ENCODE results near the gene HSPA12B.
"Not testable (repeated sequence)": the region's sequence is repeated elsewhere in the genome, so short reads cannot be mapped to it uniquely, and the experiment has no call there.

HSPA12B gene

DNA sequence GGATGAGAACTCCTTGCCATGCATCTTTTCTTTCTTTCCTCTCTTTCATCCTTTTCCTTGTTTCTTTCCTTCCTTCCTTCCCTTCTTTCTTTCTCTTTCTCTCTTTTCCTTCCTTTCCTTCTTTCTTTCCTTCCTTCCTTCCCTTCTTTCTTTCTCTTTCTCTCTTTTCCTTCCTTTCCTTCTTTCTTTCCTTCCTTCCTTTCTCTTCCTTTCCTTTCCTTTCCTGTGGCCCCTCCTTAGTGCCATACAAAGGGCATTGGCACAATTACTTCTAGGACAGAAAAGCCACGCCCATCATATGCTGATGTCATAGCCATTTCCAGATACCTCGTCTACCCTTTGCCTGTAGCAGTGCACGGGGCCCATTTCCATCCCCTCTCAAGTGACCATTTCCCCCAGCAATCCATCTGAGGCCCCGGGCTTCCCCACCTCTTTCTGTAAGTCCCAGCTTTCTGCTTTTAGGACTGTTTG lies 56.2 kb downstream of the HSPA12B start:
- no peak for DNase-seq

DNA sequence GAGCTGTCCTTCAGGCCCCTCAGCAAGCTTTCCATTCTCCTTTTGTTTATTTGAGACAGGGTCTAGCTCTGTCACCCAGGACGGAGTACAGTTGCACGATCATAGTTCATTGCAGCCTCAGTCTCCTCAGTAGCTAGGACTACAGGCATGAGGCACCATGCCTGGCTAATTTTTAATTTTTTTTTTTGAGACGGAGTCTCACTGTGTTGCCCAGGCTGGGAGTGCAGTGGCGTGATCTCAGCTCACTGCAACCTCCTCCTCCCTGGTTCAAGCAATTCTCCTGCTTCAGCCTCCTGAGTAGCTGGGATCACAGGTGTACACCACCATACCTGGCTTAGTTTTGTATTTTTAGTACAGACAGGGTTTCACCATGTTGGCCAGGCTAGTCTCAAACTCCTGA lies 56.7 kb downstream of the HSPA12B start:
- not testable (repeated sequence) for DNase-seq

DNA sequence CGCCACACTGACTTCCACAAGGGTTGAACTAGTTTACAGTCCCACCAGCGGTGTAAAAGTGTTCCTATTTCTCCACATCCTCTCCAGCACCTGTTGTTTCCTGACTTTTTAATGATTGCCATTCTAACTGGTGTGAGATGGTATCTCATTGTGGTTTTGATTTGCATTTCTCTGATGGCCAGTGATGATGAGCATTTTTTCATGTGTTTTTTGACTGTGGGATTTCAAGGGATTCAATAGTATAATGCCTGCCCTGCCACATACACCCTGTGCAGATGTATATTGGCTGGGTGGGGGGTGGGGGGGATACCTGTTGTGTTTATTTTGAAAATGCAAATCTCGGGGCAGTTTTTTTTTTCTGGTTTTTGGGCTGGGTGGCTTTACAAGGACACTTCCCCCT lies 61.7 kb downstream of the HSPA12B start:
- DNase-seq = not testable (repeated sequence)

DNA sequence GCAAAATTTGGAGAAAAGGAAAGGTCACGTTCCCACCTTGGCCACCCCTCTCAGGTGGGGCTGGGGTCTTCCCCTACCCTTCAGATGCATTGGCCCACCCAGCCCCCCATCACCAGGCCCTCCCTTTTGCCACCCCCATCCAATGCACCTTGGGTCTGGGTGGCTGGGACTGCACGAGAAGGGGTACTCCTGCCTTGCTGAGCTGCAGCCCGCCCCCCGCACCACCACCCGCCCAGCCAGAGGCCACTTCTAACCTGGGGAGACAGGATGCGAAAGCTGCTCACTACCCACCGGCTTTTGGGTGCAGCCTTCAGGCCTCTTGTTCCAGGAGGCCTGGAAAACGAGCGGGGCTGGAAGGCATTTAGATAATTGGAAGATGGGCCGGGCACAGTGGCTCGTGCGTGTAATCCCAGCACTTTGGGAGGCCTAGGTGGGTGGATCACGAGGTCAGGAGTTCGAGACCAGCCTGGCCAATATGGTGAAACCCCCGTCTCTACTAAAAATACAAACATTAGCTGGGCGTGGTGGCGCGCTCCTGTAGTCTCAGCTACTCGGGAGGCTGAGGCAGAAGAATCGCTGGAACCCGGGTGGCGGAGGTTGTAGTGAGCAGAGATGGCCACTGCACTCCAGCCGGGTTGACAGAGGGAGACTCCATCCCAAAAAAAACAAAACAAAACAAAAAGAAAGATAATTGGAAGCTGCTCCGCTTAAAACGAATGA lies 62.4 kb downstream of the HSPA12B start:
- no peak for DNase-seq

DNA sequence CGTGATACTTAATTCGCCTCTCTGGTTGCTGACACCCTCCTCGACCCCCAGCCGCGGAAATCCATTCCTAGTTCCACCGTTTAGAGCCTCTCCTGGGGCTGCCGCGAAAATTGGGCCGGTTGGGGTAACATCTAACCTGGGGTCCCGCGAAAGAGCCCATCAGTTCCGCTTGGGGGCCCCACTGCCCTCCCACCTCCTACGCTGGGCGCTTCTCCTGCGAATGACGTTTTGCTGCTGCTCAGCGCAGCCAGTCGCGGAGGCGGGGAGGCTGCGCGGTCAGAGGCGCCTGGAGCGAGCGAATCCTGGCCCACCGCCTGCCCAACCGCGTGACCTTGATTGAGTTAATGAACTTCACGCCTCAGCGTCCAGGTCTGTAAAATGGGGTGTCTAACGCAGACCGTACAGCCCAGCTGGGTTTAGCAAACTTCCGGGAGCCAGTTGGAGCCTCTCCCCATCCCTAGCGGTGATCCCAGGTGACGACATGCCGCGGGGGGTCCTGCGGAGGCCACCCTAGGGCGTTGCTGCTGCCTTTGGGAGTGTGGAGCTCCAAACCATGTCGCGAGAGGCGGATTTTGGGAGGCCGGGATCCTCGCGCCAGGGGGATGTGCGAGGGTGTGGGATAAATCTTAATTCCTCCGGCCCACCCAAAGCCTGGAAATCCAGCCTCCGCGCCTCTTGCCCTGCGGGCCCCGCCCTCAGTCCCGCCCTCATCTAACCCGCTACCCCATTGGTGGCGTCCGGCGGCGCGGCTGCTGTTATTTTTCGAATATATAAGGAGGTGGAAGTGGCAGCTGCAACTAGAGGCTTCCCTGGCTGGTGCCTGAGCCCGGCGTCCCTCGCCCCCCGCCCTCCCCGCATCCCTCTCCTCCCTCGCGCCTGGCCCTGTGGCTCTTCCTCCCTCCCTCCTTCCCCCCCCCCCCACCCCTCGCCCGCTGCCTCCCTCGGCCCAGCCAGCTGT lies 63.3 kb downstream of the HSPA12B start, which contains the start of gene CDC25B:
Gene CDC25B (plus strand): TSS at position 800 of the 958 bp plus-strand sequence. CDS start 222 bp downstream, outside the sequence.
- DNase-seq = peak; percentile 88

DNA sequence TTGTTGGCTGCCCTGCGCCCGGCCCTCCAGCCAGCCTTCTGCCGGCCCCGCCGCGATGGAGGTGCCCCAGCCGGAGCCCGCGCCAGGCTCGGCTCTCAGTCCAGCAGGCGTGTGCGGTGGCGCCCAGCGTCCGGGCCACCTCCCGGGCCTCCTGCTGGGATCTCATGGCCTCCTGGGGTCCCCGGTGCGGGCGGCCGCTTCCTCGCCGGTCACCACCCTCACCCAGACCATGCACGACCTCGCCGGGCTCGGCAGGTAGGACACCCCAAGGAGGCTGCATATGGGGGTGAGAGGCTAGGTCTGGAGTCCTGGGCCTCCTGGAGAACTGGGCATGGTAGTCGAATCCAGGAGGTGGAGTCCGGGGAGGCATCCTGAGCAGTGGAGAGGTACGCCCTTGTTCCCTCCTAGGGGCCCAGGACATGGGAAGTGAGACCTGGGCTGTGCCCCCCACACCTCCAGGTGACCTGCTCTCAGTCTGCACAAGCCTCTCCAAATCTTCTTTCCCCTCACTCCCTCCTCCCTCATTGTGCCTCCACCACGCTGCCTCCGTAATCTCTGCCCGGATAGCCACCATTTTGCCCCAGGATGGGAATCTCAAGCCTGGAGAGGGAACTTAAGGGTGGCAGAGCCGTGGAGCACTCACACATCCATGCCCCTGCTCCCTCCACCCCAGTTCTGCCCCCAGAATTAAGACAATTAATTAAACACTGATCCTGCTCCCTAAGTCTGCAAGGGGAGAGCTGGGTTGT lies 64.2 kb downstream of the HSPA12B start:
- DNase-seq = no peak

DNA sequence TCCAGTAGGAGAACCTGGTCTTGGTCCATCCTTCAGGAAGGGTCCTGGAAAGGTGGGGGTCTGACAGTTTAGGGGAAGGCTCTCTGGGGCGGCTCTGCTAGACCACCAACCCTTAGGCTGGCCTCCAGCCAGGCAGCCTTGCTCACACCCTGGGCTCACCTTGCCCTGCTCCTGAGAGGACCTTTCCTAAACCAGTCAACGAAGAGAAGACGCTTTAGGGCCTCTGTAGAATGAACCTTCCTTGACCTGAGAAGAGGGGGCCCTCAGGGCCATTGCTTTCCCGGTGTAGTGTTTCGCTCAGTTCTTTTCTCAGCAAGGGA lies 64.7 kb downstream of the HSPA12B start:
- DNase-seq = no peak

DNA sequence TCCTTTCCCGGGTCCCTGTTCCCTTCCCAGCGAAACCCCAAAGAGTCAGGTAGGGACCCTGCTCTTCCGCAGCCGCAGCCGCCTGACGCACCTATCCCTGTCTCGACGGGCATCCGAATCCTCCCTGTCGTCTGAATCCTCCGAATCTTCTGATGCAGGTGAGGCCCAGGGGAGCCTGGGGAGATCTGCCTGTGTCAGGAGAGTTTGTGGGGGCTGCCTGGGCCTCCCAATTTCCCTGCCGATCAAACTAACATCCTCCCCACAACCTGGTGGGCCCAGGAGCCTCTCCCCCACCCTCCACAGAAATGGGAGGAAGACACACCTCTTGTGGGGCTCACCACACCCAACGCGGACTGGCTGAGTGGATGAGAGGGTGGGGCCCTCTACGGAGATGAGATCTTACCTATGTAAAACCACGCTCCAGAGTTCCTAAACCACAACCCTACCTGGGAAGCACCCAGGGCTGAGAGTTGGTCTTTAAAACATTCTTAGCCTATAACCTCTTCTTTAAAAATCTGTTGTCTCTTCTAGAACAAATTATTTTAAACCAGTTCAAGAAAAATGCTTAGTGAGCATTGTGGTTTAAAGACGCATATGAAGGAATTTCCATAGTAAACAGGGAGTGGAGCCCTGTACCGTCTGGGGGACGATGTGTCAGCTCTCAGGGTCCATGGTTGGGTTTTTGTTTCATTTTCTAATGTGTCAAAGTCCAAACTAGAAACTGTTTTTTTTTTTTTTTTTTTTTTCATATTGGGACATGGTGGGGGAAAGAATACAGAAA lies 65.3 kb downstream of the HSPA12B start:
- no peak for DNase-seq

DNA sequence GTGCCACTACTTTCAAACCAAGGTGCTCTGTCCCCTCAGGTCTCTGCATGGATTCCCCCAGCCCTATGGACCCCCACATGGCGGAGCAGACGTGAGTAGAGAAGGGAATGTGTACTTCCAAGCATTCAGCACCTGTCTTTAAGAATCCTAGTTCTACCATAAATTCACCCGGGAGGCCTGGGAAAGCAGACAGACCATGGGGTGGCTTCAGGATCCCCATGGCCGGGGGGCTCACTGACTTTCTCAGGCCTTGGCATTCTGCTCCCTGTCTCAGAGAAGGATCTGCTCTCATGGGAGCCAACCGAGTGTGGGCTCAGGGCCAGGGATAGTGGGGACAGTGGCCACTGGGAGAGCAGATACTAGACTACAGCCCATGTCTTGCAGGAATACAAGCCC lies 65.9 kb downstream of the HSPA12B start:
- no peak for DNase-seq

DNA sequence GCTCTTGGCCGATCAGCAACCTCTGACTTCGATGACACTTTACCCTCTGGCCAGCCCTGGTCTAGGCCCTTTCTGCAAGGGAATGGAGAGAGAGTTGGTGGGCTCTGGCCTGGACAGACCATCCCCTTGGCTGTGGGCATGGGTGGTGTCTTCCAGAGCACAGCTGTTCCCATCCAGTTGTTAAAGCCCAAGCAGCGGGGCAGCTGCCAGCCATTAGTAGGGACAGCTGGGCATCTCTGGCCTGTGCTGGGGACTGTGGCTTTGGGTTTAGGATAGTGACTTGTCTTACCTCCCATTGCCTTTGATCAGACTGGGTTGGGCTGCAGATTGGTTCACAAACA lies 66.4 kb downstream of the HSPA12B start:
- DNase-seq = no peak

DNA sequence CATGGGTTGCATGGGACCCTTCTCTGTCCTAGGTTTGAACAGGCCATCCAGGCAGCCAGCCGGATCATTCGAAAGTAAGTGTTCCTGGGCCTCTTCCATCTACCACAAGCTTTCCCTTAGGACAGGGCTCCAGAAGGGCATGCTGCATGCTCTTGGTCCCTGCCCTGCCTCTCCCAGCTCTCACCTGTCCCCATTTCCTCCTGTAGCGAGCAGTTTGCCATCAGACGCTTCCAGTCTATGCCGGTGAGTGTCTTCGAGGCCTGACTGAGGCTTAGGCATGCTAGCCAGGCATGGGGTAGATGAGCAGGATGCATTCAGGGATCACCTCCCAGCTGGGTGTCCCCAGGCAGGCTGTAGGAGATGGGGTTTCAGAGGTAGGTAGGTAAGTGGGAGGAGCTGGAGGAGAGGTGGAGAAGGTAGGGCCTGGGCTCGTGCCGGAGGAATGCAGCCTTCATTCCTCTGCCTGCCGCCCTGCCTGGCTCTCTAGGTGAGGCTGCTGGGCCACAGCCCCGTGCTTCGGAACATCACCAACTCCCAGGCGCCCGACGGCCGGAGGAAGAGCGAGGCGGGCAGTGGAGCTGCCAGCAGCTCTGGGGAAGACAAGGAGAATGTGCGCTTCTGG lies 67.9 kb downstream of the HSPA12B start:
- no peak for DNase-seq

DNA sequence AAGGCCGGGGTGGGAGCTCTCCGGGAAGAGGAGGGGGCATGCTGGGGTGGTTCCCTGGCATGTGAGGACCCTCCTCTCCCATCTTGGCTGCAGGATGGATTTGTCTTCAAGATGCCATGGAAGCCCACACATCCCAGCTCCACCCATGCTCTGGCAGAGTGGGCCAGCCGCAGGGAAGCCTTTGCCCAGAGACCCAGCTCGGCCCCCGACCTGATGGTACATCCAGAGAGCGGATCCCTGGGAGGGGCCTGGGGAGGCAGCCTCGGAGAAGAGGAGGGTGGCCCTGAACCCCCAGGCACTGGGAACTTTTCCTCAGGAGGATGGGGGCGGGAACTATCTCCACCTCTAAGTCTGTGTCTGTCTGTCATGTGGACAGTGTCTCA lies 68.4 kb downstream of the HSPA12B start:
- no peak for DNase-seq

DNA sequence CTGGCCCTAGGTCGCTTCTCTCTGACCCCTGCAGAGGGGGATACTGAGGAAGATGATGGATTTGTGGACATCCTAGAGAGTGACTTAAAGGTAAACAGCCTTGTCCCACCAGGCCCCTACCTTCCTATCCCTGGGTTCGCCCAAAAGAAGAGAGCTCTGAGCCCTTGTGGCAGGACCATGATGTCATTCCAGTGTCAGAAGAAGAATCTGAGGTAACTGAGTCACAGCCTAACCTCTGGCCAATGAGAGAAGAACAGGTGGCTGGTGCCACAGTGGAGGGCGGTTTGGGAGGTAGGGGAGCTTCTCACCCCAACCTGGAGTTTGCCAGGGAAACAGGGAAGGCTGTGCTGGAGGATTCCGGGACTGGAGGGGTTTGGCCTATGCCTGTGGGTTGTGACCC lies 68.8 kb downstream of the HSPA12B start:
- no peak for DNase-seq

DNA sequence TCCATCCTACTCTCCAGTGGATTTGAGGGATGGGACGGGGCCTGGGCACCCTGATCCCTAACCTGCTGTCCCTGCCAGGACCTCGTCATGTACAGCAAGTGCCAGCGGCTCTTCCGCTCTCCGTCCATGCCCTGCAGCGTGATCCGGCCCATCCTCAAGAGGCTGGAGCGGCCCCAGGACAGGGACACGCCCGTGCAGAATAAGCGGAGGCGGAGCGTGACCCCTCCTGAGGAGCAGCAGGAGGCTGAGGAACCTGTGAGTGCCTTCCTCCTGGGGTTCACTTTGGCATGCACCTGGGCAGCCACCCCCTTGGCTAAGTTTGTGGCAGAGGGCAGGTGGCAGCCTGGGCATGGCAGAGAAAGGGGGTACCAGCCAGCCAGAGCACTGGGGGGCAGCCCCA lies 69.4 kb downstream of the HSPA12B start:
- DNase-seq = no peak
